Hindlimb muscle (tissue), 1 donor: ENCODE measurements around the gene FBXO17. TPM values are rescaled to one million over a fixed set of nuclear protein-coding genes. Genes with fewer than 3 reads are reported as not detected.

Source experiments
- polyA plus RNA-seq: library from polyadenylated mRNA; unstranded; fragments of 120-200 nt; gene quantifications from one replicate; pipeline ENCODE4 v1.2.1, GENCODE V29; 2013; ENCODE audit not compliant: insufficient read length

Gene FBXO17
- polyA plus RNA-seq, 1 donor, result 32.3 TPM

Other genes with a start within 250 kb of the FBXO17 start
- 3.4 TPM for gene CAPN12, start 231.3 kb downstream of the FBXO17 start, polyA plus RNA-seq
- not detected for gene LGALS7, start 202.2 kb downstream of the FBXO17 start, polyA plus RNA-seq
- gene LGALS7B, start 186.5 kb downstream of the FBXO17 start, polyA plus RNA-seq, result 5.4 TPM
- 1.5 TPM for gene LGALS4, start 162.8 kb downstream of the FBXO17 start, polyA plus RNA-seq
- gene ECH1, start 143.9 kb downstream of the FBXO17 start, polyA plus RNA-seq, result 154 TPM
- 273 TPM for gene HNRNPL, start 125.8 kb downstream of the FBXO17 start, polyA plus RNA-seq
- gene RINL, start 97.5 kb downstream of the FBXO17 start, polyA plus RNA-seq, result 9.1 TPM
- gene SIRT2, start 76.1 kb downstream of the FBXO17 start, polyA plus RNA-seq, result 98.5 TPM
- gene NFKBIB, start 75.8 kb downstream of the FBXO17 start, polyA plus RNA-seq, result 11.5 TPM
- gene CCER2, start 63.6 kb downstream of the FBXO17 start, polyA plus RNA-seq, result 4.2 TPM
- gene SARS2, start 45.0 kb downstream of the FBXO17 start, polyA plus RNA-seq, result 31.1 TPM
- 20.2 TPM for gene MRPS12, start 44.8 kb downstream of the FBXO17 start, polyA plus RNA-seq
- 4.1 TPM for gene FBXO27, start 56.8 kb upstream of the FBXO17 start, polyA plus RNA-seq
- 0.14 TPM for gene ACP7, start 108.6 kb upstream of the FBXO17 start, polyA plus RNA-seq
- gene PAK4, start 150.0 kb upstream of the FBXO17 start, polyA plus RNA-seq, result 23.0 TPM
- 0.26 TPM for gene NCCRP1, start 221.2 kb upstream of the FBXO17 start, polyA plus RNA-seq
- not detected for gene SYCN, start 228.5 kb upstream of the FBXO17 start, polyA plus RNA-seq